ENCODE measurements around the gene WWOX. TPM values are rescaled to one million over a fixed set of nuclear protein-coding genes. Genes with fewer than 3 reads are reported as not detected.

WWOX gene
- total RNA-seq, 1 donor from 2014 or later: 9.5 TPM

DNA sequence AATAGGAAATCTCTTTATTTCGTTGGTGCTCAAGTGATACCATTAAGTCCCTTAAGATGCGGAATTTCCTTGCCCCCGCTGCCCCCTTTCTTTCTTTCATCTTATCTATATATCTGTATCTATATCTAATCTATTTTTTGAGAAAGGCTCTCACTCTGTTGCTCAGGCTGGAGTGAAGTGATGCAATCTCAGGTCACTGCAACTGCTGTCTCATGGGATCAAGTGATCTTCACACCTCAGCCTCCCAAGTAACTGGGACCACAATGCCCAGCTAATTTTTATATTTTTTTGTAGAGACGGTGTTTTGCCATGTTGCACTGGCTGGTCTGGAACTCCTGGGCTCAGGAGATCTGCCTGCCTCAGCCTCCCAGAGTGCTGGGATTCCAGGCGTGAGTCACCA, 693.5 kb downstream of the WWOX start:
- DNase-seq (ENCODE audit: low read depth in 2 of 2): no peak

DNA sequence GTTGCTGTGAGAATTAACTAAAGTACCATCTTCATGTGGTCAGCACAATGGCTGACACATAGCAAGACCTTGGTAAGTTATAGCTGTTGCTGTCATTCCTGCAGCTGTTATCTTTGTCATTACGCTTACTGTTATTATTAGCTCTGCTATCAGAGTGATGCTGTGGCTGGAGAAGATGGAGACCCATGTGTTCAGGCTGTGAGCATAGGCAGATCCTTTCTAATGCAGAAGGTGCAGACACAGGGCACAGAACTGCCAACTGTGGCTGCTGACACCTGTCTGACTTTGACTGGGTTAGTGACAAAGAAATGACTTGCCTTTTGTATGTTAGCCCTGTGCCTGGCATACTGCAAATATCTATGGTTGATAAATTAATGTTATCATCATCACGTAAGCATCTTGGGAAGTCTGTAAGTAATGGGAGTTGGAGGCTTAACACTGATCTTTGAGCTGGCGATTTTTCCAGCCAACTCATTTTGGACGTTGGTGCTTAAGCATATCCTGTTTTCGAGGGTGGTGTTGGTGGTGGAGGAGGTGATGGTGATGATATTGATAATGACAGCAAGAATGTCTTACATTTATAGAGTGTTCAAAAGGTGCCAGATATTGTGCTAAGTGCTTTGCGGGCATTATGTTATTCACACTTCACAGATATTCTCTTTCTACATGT, 695.3 kb downstream of the WWOX start:
- no peak for DNase-seq (ENCODE audit: low read depth in 2 of 2)

DNA sequence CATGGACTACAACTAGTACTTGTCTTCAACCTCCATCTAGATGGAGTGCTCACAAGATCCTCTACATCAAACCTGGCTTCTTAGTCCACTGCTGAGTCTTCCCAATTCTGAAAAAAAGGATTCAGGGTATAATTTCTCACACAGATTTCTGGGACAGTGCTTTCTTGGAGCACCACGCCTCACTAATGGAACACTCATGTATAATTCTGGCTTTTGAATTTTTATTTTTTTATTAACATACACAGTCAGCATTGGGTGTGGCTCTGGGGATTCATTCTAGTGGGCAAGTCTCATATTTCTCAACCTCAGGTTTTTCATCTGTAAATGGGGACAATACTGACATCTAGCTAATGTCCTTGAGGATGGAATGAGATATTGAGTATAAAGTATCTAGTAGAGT, 696.0 kb downstream of the WWOX start:
- DNase-seq (ENCODE audit: low read depth in 2 of 2): no peak

GRCh38 chr16:78796221-78796866, 696.9 kb downstream of the WWOX start:
- DNase-seq (ENCODE audit: low read depth in 2 of 2): no peak

DNA sequence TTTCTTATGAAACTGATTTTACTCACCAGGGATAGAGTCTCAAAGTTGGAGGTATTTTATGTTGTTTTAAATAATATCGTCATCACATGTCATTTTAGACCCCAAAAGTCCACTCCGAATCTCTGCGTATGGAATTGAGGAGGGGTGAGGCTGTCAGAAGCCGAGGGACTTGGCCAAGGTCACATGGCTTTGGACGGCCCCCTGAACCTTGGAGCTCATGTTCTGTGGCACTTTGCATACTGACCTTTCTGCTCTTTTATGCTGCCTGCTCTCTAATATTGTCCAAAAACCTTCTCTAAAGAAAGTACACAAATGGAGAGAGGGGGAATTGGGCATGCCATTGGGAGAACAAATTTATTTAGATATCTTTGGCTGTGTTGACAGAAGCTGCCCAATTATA, 700.0 kb downstream of the WWOX start:
- DNase-seq (ENCODE audit: low read depth in 2 of 2): no peak

GRCh38 chr16:78800523-78800922, 701.1 kb downstream of the WWOX start:
- DNase-seq (ENCODE audit: low read depth in 2 of 2): no peak

- no peak for DNase-seq (ENCODE audit: low read depth in 2 of 2)
Observed at GRCh38 chr16:78804058-78804735, 704.7 kb downstream of the WWOX start.

GRCh38 chr16:78805556-78805955, 706.1 kb downstream of the WWOX start:
- no peak for DNase-seq (ENCODE audit: low read depth in 2 of 2)

DNA sequence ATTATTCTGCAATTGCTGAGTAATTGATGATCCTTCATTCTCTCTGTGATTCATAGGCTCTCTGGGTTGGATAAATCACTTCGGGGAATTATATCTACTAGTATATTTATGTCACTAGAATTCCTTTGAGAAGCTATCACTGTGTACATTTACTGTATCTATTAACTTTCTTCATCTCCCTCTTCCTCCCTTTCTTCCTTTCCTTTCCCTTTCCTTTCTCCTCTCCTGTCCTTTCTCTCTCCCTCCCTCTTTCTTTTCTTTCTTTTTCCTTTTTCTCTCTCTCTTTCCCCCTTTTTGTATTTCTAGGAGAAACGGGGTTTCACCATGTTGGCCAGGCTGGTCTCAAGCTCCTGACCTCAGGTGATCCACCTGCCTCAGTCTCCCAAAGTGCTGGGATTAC, 711.8 kb downstream of the WWOX start:
- no peak for DNase-seq (ENCODE audit: low read depth in 2 of 2)

GRCh38 chr16:78812582-78812981, 713.1 kb downstream of the WWOX start:
- DNase-seq (ENCODE audit: low read depth in 2 of 2): no peak

- no peak for DNase-seq (ENCODE audit: low read depth in 2 of 2)
Observed at GRCh38 chr16:78813661-78814311, 714.3 kb downstream of the WWOX start.

DNA sequence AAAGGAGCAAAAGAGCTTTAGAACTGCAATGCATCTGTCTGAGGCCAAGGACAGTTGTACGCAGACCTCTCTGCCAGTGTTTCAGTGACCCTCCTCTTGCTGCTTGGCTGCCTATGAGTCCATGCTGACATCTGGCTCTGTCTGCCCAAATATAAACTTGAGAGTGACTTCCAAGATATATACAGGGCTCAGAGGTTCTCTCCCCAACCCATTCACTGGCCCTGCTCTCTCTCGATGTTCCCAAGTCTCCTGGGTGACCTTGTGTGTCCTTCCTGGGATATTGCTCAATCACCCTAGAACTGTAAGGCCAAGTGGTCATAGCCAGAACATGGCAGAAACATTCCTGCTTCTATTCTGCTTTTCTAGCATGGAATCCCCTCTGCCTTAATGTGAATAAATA, 716.3 kb downstream of the WWOX start:
- DNase-seq (ENCODE audit: low read depth in 2 of 2): no peak

GRCh38 chr16:78816499-78817195, 717.2 kb downstream of the WWOX start:
- DNase-seq (ENCODE audit: low read depth in 2 of 2): no peak

- no peak for DNase-seq (ENCODE audit: low read depth in 2 of 2)
Observed at GRCh38 chr16:78817200-78817739, 717.8 kb downstream of the WWOX start.

DNA sequence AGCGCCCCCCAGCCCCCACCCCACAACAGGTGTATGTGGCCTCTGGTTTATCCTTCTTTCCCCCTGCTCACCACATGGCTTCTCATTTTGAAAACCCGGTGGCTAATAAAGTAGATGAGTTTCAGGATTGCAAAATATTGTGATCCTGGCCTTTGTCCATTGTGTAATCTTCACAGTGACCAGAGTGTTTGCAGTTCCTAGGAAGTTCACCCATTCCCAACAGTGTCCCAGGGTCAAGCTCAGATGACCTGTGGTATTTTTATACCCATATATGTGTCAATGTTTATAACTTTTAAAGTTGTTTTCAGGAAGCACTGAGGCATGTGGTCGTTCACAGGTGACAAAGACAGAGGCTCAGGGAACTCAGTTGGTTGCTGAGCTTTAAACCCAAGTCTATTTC, 721.9 kb downstream of the WWOX start:
- DNase-seq (ENCODE audit: low read depth in 2 of 2): no peak

GRCh38 chr16:78822509-78822908, 723.1 kb downstream of the WWOX start:
- no peak for DNase-seq (ENCODE audit: low read depth in 2 of 2)

GRCh38 chr16:78823027-78823426, 723.6 kb downstream of the WWOX start:
- no peak for DNase-seq (ENCODE audit: low read depth in 2 of 2)

- no peak for DNase-seq (ENCODE audit: low read depth in 2 of 2)
Observed at GRCh38 chr16:78829280-78829679, 729.8 kb downstream of the WWOX start.

DNA sequence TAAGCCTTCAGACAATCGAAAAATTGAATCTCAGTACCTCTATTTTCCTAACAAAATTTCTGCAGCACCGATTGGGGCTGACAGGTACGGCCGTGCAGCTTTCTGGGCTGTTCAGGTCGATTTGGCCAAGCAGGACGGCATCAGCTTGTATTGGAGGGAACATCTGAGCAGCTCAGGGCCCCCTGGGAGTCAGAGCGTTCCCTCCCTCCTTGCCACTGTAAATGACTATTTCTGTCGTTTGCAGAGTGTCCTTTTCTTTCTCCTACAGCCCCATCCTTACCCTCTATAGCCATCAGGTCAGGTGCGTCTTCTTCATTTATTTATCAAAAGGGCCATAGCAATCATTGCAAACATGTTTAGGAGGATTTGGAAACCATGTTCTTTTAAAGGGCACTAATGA, 731.1 kb downstream of the WWOX start:
- DNase-seq (ENCODE audit: low read depth in 2 of 2): no peak

DNA sequence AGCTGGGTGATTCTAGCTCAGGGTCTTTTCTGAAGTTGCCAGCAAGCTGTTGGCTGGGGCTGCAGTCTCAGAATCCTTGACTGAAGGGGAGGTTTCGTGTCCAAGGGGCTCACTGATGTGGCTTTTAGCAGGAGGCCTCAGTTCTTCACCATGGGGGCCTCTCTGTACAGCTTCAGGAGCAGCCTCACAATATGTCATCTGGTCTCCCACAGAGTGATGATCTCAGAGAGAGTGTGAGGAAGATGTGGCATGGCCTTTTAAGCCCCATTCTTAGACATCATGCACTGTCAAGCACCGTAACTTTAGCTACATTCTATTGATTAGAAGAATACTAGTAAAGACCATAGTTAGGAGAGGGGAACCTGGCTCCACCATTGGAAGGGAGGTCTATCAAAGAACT, 732.6 kb downstream of the WWOX start:
- DNase-seq (ENCODE audit: low read depth in 2 of 2): no peak

DNA sequence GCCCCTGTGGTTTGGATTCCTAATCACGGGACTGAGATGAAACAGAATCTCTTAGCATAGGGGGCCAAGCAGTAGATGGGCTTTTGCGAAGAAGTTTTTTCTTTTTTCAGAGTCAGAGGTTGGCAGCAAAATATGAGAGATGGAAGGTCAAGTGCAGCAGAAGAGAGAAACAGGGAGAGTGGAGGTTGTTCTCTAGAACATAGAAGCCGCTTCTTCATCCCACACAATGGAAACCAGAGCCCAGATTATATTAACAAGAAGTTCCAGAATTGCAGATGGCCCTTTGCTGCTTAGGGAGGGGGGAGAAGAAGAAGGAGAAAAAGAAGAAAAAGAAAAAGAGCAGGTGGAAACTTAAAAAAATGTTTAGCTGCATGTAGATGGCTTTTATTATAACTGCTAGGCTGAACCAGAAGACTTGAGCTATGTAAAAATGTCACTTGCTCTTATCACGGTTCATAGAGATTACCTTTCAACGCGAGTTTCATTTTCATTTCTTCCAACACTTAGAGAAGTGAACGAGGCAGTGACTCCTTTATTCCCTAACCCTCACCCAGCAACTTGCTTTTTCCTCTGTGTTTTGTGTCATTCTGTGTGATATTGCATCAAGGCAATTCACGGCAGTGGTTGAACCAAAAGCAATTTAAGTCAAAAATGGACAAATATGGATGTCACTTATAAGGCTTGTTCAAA, 737.5 kb downstream of the WWOX start:
- DNase-seq (ENCODE audit: low read depth in 2 of 2): no peak
